Heart left ventricle (tissue), 16 donors: ENCODE data around the gene DTX3L. TPM values are rescaled to one million over a fixed set of nuclear protein-coding genes. Genes with fewer than 3 reads are reported as not detected.

Experiments used
- ATAC-seq, 4 donors: fragments of 200-7000 bp; cut with Tn5 transposase; one replicate each; pipeline ENCODE4 v1.9.1; 2020 to 2022; ENCODE audit warnings: moderate library complexity in 4 of 4, mild to moderate bottlenecking in 3 of 4, moderate number of reproducible peaks in 1 of 4
- DNase-seq, 5 donors: peaks; one replicate each; pipeline ENCODE4 v3.0.0-alpha.2; 2020
- H3K27ac ChIP-seq, 12 donors: fragments of 200-600 bp; sonication (generic) in 4 of 12; one replicate each; pipeline versions ENCODE4 v1.5.0 to v1.8.0; 2016 to 2022; ENCODE audit warnings: mild to moderate bottlenecking in 2 of 12
- H3K27me3 ChIP-seq, 9 donors: fragments of 200-600 bp; sonication (generic) in 2 of 9; one replicate each; pipeline versions ENCODE4 v1.5.1 to v1.8.0; 2016 to 2022; ENCODE audit warnings: mild to moderate bottlenecking in 3 of 9
- H3K36me3 ChIP-seq, 9 donors: fragments of 200-600 bp; sonication (generic) in 2 of 9; one replicate each; pipeline versions ENCODE4 v1.5.0 to v1.8.0; 2018 to 2022; ENCODE audit warnings: mild to moderate bottlenecking in 2 of 9
- H3K4me1 ChIP-seq, 12 donors: fragments of 200-600 bp; sonication (generic) in 4 of 12; one replicate each; pipeline versions ENCODE4 v1.5.0 to v1.8.0; 2016 to 2022; ENCODE audit warnings: mild to moderate bottlenecking in 3 of 12
- H3K4me3 ChIP-seq, 12 donors: fragments of 200-600 bp; sonication (generic) in 4 of 12; one replicate each; pipeline versions ENCODE4 v1.5.0 to v1.8.0; 2017 to 2022; ENCODE audit warnings: mild to moderate bottlenecking in 9 of 12, moderate library complexity in 4 of 12
- H3K9me3 ChIP-seq, 12 donors: fragments of 200-600 bp; sonication (generic) in 4 of 12; one replicate each; pipeline versions ENCODE4 v1.5.0 to v1.8.0; 2016 to 2022; ENCODE audit warnings: mild to moderate bottlenecking in 1 of 12
- POLR2A ChIP-seq, 2 donors: fragments of 450-650 bp; IDR thresholded peaks; one replicate each; pipeline ENCODE4 v1.6.1; 2017; ENCODE audit warnings: antibody characterized with exemption in 2 of 2, mild to moderate bottlenecking in 2 of 2, moderate library complexity in 2 of 2
- WGBS, 4 donors: extraction: QIAGEN DNeasy Blood & Tissue Kit in 2 of 4; methylation state at CpG; one replicate each; pipeline versions ENCODE4 v1.1.5 to v1.1.7; 2013 to 2018; 5-methylcytosine and 5-hydroxymethylcytosine counted together
- intact Hi-C, 10 donors: fragments of 100-400 bp; cut with DNase I; formaldehyde crosslinking; loops; one replicate each; pipeline versions ENCODE4 v1.11.1 to v1.14.2; 2022
- polyA plus RNA-seq, 2 donors: library from polyadenylated mRNA; stranded (reverse); fragments of 200-250 nt; gene quantifications; one replicate each; pipeline ENCODE4 v1.2.3, GENCODE V29; 2013
- total RNA-seq, 9 donors: library from RNA; depleted of rRNA in 2 of 9; stranded (reverse); fragments of >200 nt in 2 of 9; fragmentation: NEBNext Ultra II Directional in 3 of 9; extraction: Animal tissue kit (Norgen Biotek cat#: 25700) in 3 of 9; gene quantifications; one replicate each; pipeline versions ENCODE4 v1.1.0 to v1.2.4, GENCODE V29; 2016 to 2023
- TF ChIP-seq, protein P1 (sequence below), 12 donors: fragments of 200-600 bp; sonication (generic) in 4 of 12; IDR thresholded peaks; one replicate each; pipeline versions ENCODE4 v1.5.0 to v1.8.0; 2018 to 2022; ENCODE audit warnings: antibody characterized with exemption in 12 of 12, mild to moderate bottlenecking in 5 of 12
- donor health status: ischemic (EF 13 %, LVEDD 7.1; RV severe dilation, severe dysfunction).
- donor health status: healthy with polysubstance abuse.
- donor health status: DM: no; HTN: yes; CAD: no.
- donor health status: DM: no; HTN: no; CAD: no.
- donor health status: ischemic (EF 25% LVEDD 6.9; RV normal size, moderate dysfunction).
- donor health status: ischemic (EF 25% LVEDD 5.7; RV mildly dilated, moderate dysfunction).
- donor health status: healthy.
- donor health status: DM: yes; HTN: yes; CAD: no.
- donor health status: ischemic (EF 35%, LVEDD 5.7; RV mildly dilated, moderate dysfunction).
- donor health status: nonischemic (EF 11% LVEDD 7.7; RV severe dilation, severe dysfunction).
- donor health status: DM: yes; HTN: yes; CAD: no.
- donor health status: PGD.
- donor health status: ischemic (EF 29% LVEDD 5.4; RV normal size, mild dysfunction).
- donor health status: nonischemic (EF 23%, LVEDD 6.1; RV moderate dilation, normal function).

Gene DTX3L
- total and polyA plus RNA-seq, 11 donors = 4.8 to 78.2 (median 12.9) TPM

- Histone ChIP-seq H3K4me1 (peaks cover 0 to 14% (median 0%) of the 10 kb centered on the region in 12 donors), H3K27me3 (no peaks in the 10 kb centered on the region), H3K36me3 (no peaks in the 10 kb centered on the region), H3K4me3 (no peak overlapping the region), H3K27ac (no peak overlapping the region), H3K9me3 (no peaks in the 10 kb centered on the region)
- ATAC-seq (no peak), DNase-seq (no peak)
- TF ChIP-seq, protein P1, sequence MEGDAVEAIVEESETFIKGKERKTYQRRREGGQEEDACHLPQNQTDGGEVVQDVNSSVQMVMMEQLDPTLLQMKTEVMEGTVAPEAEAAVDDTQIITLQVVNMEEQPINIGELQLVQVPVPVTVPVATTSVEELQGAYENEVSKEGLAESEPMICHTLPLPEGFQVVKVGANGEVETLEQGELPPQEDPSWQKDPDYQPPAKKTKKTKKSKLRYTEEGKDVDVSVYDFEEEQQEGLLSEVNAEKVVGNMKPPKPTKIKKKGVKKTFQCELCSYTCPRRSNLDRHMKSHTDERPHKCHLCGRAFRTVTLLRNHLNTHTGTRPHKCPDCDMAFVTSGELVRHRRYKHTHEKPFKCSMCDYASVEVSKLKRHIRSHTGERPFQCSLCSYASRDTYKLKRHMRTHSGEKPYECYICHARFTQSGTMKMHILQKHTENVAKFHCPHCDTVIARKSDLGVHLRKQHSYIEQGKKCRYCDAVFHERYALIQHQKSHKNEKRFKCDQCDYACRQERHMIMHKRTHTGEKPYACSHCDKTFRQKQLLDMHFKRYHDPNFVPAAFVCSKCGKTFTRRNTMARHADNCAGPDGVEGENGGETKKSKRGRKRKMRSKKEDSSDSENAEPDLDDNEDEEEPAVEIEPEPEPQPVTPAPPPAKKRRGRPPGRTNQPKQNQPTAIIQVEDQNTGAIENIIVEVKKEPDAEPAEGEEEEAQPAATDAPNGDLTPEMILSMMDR (IDR thresholded peaks at IDR 0.05) = no peak
- TF ChIP-seq POLR2A (IDR thresholded peaks at IDR 0.05) = no peak
- 45 to 61% (median 51%) methylated on average over 4 of the region's 4 CpGs for WGBS, 4 donors
- intact Hi-C loops = no loop called here
Measured at GRCh38 chr3:122606330-122606729, 42.2 kb downstream of the DTX3L start.

- ATAC-seq (no peak), DNase-seq (no peak)
- intact Hi-C loops = no loop called here
- Histone ChIP-seq H3K36me3 (no peaks in the 10 kb centered on the region), H3K4me3 (no peak overlapping the region), H3K4me1 (peaks cover 0 to 14% (median 0%) of the 10 kb centered on the region in 12 donors), H3K27ac (peak overlapping the region in 1 of 12 donors; percentile 69), H3K9me3 (no peaks in the 10 kb centered on the region), H3K27me3 (no peaks in the 10 kb centered on the region)
- 92 to 99% (median 93%) methylated on average over 1 of the region's 1 CpG for WGBS, 4 donors
- TF ChIP-seq POLR2A (IDR thresholded peaks at IDR 0.05) = no peak
Measured at GRCh38 chr3:122608916-122609315, 44.8 kb downstream of the DTX3L start.

DNA sequence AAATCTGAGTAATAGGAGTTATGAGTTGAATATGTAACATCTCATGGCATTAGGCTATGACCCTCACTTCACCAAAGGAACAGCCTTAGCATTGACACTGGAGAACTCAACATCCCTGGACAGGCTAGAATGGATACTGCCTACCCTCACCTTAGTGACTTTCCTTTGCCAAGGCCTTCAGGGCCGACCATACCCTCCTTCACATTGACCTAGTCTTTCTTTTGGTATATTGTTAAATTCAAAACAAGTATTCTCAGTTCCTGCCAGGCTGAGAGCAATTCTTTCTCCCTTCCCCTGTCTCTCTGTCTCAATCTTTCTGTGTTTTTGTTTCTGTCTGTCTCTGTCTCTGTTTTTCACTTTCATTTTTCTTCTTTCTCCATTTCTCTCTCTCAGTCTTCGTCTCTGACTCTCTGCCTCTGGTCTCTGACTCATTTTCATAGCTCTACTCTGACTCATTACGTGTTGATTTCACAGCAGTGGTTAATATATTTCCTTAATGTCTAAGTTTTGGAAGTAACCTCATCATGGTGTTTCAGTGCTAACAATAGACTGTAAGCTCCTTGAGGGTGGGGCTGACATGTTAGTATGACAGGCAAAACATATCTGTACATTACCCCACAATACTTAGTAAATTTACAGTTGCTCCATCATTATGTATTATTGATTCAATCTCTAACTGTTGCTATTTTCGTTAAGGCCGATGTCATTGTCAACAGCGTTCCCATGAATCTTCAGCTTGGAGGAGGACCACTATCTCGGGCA, 45.8 kb downstream of the DTX3L start:
- Histone ChIP-seq H3K36me3 (no peaks in the 10 kb centered on the region), H3K9me3 (no peaks in the 10 kb centered on the region), H3K4me1 (peaks cover 0 to 14% (median 0%) of the 10 kb centered on the region in 12 donors), H3K27ac (peak overlapping the region in 1 of 12 donors; percentile 69), H3K27me3 (no peaks in the 10 kb centered on the region), H3K4me3 (no peak overlapping the region)
- WGBS, 4 donors = 78 to 86% (median 84%) methylated on average over 7 of the region's 7 CpGs
- TF ChIP-seq, protein P1 (IDR thresholded peaks at IDR 0.05) = no peak
- no peak for TF ChIP-seq POLR2A (IDR thresholded peaks at IDR 0.05)
- intact Hi-C loops = no loop called here
- ATAC-seq (no peak), DNase-seq (no peak)

- no peak for ATAC-seq
Measured at GRCh38 chr3:122612696-122613095, 48.6 kb downstream of the DTX3L start.

GRCh38 chr3:122615303-122615702, 51.2 kb downstream of the DTX3L start:
- Histone ChIP-seq H3K4me3 (no peak overlapping the region), H3K36me3 (no peaks in the 10 kb centered on the region), H3K27me3 (no peaks in the 10 kb centered on the region), H3K4me1 (no peaks in the 10 kb centered on the region), H3K27ac (no peak overlapping the region), H3K9me3 (no peaks in the 10 kb centered on the region)
- intact Hi-C loops = no loop called here
- DNase-seq (no peak), ATAC-seq (no peak)
- 33 to 42% (median 36%) methylated on average over 3 of the region's 3 CpGs for WGBS, 4 donors
- no peak for TF ChIP-seq POLR2A (IDR thresholded peaks at IDR 0.05)
- TF ChIP-seq, protein P1 (IDR thresholded peaks at IDR 0.05) = no peak

More at GRCh38 chr3:122612696-122613095, 48.6 kb downstream of the DTX3L start:
- Histone ChIP-seq H3K36me3 (no peaks in the 10 kb centered on the region), H3K27ac (no peak overlapping the region), H3K4me1 (peaks cover 0 to 14% (median 0%) of the 10 kb centered on the region in 12 donors), H3K27me3 (no peaks in the 10 kb centered on the region), H3K9me3 (no peaks in the 10 kb centered on the region), H3K4me3 (no peak overlapping the region)
- intact Hi-C loops = no loop called here
- DNase-seq = no peak
- 90 to 95% (median 91%) methylated on average over 5 of the region's 5 CpGs for WGBS, 4 donors
- TF ChIP-seq POLR2A (IDR thresholded peaks at IDR 0.05) = no peak
